NCI-H2196 (cell line): Measurements from ENCODE around the gene TAF11.
"Not testable (repeated sequence)": the region's sequence is repeated elsewhere in the genome, so short reads cannot be mapped to it uniquely, and the experiment has no call there.

Source experiments
- DNase-seq: peaks from one replicate; lab custom pipeline; 2025; ENCODE audit not compliant: unreplicated experiment; lab: John Stamatoyannopoulos, UW

Gene TAF11

DNA sequence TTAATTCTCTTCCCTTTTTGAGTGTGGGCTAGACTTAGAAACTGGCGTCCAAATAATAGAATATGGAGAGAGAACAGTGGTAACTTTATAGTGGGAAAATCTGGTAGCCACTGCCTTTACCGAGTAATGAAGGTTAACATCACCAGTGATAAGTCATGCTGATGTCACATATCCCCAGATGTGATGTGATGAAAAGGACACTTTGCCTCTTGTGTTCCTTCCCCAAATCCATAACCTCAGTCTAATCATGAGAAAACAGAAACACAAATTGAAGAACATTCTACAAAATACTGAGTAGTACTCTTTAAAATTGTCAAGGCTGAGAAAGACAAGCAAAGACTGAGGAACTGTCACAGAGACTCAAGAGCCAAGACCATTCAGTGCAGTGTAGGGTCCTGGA, 19.0 kb upstream of the TAF11 start:
- no peak for DNase-seq

DNA sequence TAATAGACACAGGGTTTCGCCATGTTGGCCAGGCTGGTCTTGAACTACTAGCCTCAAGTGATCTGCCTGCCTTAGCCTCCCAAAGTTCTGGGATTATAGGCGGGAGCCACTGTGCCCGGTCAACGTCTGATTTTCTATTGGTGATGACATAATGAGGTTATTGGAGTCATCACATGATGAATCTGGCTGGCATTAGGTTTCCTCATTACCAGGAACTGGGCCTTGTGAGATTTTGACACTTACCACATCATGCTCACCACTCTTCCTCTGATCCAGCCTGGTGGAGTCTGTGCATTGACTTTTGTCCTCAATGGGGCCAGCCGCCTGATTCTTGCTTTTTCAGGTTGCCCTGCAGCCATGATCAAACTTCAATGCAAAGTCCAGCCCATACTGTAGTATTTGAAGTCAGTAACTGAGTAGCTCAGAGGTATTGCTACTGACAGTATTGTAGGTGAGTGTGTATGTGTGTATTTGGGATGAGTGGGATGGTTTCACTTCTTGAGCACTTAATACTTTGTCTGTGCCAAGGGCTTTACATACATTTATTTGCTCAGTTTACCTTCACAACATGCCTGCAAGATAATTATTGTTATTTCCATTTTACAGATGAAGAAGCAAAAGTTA, 17.3 kb upstream of the TAF11 start:
- DNase-seq, result no peak

DNA sequence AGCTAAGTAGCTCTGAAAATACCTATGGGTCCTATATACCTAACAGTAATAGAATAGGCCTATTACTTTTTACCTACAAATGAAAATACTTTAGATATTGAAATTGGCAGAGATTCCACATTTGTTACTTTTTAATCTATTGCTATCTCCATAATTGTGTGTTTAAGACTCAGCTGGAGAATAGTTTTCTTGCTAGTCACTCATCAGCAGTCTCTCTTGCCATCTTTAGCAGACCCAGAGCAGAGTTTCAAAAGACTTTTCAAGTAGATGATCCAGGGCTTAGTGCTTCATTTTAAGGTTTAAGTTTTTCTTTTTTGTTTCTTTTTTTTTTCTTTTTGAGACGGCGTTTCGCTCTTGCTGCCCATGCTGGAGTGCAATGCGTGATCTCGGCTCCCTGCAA, 14.1 kb upstream of the TAF11 start:
- no peak for DNase-seq

GRCh38 chr6:34900321-34901031, 12.6 kb upstream of the TAF11 start:
- no peak for DNase-seq

GRCh38 chr6:34899748-34900147, 11.9 kb upstream of the TAF11 start:
- not testable (repeated sequence) for DNase-seq

GRCh38 chr6:34897716-34898115, 9.9 kb upstream of the TAF11 start:
- no peak for DNase-seq

DNA sequence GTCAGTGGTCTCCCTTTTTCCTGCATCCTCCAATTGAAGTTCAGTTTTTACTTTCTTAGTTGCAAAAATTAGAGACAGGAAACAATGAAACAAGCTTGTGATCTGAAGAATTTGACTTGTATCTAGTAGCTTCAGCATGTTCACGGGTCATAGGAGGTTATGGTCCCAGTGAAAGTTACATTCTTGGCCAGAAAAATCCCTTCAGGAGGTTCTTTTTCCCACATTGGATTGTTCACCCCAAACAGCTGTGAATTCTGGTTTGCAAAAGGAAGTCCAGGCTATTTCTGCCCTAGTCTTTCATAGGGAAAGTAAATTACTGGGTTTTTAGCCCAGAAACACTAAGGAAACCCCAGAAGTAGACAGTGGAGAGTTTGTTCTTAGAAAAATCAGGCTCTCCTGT, 9.3 kb upstream of the TAF11 start:
- no peak for DNase-seq

DNA sequence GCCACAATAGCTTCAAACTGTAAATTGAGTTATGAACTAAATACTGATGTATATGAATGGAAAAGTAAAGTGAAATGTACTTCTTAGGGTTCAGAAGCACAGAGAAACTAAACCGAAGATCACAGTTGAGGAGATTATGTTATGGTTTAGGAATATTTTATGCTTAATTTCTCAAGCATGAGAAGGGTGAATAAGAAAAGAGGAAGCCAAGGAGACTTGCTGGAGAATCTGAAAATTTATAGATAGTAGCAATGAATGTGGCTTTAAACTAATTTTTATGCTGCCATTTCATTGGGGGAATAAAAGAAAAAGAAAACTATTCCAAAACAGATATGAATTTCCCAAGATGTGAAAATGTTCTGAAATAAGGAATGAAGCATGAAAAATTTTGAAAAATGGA, 6.9 kb upstream of the TAF11 start:
- no peak for DNase-seq

GRCh38 chr6:34891296-34891695, 3.5 kb upstream of the TAF11 start:
- no peak for DNase-seq

GRCh38 chr6:34890533-34890925, 2.7 kb upstream of the TAF11 start:
- DNase-seq, result no peak

DNA sequence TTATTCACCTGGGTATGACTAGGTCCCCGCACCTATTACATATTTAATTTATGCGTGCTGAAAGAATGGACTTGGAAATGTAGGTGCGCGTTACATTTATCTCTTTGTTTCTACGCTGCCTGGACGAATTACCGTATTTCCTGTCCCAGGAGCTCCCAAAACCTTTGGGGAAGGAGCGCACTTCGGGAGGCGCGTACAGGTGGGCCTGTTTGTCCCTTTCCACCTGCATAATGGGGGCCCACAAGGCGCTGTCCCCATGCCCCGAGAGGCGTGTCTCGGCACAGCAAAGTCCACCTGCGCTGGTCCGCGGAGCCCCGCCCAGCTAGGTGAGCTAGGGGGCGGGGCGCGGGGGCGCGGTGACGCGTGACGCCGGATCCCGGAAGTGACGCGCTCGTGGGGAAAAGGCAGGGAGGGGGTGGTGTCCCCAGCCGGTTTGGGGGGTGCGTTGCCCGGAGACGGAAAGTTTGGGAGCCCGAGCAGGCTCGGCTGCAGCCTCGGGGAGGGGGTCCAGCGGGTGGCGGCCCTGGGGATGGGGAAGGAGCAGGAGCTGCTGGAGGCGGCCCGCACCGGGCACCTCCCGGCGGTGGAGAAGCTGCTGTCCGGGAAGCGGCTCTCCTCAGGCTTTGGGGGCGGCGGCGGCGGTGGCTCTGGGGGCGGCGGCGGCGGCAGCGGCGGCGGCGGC, 1.2 kb upstream of the TAF11 start, which contains the start of gene ANKS1A:
TSS of gene ANKS1A (plus strand) at position 382 of the 682 bp plus-strand sequence. CDS start at position 530, 148 bp downstream.
- DNase-seq, result peak; percentile 86

DNA sequence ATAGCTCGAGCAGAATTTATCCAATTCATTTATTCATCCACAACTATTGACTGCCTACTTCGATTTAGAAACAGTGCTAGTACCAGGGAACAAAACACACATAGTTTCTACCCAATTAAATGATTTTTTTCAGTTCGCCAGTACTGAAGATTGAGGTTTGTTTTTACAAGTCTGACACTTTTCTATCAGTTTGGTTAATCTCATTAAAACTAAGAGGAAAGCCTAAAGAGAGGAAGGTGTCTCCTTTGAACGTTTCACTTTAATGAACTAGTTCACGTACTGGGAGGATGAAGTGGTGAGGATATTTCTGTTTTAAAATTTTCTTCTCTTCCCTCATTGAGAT, 643 bp upstream of the TAF11 start:
- DNase-seq, result no peak

DNA sequence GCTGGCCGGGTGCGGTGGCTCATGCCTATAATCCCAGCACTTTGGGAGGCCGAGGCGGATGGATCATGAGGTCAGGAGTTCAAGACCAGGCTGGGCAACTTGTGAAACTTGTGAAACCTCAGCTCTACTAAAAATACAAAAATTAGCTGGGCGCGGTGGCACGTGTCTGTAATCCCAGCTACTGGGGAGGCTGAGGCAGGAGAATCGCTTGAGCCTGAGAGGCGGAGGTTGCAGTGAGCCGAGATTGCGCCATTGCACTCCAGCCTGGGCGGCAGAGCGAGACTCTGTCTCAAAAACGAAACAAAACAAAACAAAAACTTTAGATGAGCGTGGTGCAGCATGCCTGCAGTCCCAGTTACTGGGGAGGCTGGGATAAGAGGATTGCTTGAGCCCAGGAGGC, 2.0 kb downstream of the TAF11 start:
- DNase-seq, result not testable (repeated sequence)

DNA sequence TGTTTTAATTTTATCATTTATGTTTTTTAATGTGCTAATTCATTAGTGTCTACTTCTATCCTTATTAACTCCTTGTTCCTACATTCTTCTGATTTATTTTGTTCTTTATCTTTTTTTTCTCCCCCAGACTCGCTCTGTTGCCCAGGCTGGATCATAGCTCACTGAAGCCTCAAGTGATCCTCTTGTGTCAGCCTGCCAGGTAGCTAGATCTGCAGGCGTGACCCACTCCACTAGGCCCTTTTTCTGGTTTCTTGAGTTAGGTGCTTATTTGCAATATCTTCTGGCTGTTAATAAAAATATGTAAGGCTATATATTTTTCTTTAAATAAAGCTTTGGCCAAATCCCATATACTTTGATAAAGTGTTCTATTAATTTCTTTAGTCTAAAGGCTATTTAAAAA, 2.8 kb downstream of the TAF11 start:
- DNase-seq, result no peak

GRCh38 chr6:34884073-34884472, 3.8 kb downstream of the TAF11 start:
- not testable (repeated sequence) for DNase-seq

- DNase-seq, result no peak
Observed at GRCh38 chr6:34877869-34878485, 9.9 kb downstream of the TAF11 start.

- no peak for DNase-seq
Observed at GRCh38 chr6:34877259-34877658, 10.6 kb downstream of the TAF11 start.

DNA sequence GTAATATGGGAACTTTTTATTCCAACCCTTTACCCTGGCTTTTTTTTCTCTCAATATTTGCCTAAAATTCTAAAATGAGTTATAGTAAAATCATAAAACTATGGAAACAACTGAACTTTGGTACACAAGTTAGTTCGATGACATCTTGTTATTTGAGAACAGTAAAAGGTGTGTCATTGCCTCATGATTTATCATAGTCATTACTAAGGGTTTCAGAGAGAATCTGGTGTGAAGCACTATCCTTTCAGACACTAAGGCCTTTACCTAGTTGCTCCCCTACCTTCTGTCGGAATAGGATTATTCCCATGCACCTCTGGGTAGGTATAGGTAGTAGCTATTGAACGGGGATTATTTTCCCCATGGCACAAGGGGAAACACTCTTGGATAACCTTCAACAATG, 11.4 kb downstream of the TAF11 start:
- DNase-seq, result no peak

DNA sequence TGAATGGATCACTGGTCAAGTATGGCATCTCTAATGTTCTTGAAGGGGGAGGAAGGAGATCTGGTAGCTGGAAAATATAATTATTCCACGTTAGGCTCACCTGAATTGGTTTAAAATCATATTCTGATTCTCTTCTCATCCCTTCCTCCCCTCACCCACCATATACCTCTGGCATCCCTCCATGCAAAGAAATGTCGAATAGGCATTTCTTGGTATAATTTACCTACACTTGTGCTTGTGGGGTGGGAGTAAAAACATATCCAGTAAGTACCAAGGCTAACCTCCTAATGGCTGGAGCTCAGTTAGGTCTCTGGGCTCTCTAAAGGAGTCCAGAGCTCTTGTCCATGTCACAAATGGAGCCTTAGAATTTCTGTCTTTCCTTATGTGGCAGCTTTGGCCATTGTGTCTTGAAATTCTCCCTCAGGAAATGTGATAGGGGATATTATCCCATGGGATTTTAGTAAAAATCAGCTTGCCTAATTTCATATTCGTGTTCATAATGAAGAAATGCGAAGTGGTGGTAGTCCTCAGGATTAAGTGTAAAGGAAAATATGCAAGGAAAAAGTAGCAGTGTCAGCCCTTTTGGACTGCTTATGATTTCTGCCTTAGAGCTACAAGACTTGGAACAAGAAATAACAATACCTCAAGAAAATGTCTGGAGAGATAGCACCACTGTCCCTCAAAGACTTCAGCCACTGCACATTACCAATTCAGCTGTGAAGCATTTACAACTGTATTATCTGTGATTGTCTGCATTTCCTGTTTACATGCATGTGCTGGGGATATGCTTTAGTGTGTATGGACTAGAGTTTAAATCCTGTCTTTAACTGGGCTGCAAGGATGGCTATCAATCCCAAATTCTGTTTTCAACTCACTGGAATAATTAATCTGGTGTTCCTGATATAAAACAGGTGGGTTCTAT, 12.3 kb downstream of the TAF11 start:
- DNase-seq, result no peak

DNA sequence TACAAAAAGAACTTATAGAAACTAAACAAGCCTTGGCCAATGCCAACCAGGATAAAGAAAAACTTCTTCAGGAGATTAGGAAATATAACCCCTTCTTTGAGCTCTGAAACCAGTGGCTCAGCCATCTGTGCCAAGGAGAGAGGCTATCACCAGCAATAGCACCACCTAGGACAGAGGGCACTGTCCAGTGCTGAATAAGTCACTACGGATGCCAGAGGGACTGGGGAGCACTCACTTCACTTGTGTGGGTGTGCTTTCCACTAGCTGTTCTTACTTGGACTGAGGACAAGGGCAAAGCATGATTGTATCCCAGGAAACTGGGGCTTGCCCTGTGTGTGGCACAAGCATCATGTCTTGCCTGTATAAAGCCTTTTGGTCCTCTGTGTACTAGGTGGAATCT, 15.5 kb downstream of the TAF11 start:
- no peak for DNase-seq

DNA sequence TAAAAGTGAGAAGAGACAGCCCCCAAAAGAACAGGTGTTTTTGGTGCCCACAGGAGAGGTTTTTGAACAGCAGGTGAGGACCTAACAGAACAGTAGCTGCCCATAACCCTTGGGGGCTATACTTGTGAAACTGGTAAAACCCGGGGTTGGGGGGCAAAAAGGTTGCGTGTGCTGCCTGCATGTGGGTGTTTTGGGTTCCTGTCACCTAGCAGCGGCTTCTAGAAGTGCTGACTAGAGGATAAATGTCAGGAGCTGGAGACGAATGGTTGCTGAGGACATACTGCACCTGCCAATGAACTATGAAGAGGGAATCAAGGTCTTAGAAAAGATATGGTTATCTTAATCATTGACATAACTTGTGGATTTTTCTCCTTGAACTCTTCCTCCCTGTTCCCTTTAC, 16.0 kb downstream of the TAF11 start:
- no peak for DNase-seq
